ENCODE data around the gene CD300C. TPM values are rescaled to one million over a fixed set of nuclear protein-coding genes. Genes with fewer than 3 reads are reported as not detected.

CD300C gene
- polyA plus RNA-seq, 1 experiment: 0.05 TPM

GRCh38 chr17:74547736-74548135 is 1.8 kb upstream of the CD300C start:
- no peaks in the 10 kb centered on the region for H3K27me3 ChIP-seq (ENCODE audit: control insufficient read depth, insufficient read depth, low read length)
- TF ChIP-seq CTCF (IDR thresholded peaks at IDR 0.05; ENCODE audit: insufficient read depth, low read depth, low read length): no peak
- ChIA-PET CTCF (no interaction called here), POLR2A (no interaction called here)
- no peaks in the 10 kb centered on the region for H3K36me3 ChIP-seq (ENCODE audit: control insufficient read depth, insufficient read depth, low read length)
- no peak for DNase-seq (ENCODE audit: low read depth)
- H3K4me3 ChIP-seq (ENCODE audit: low read depth, low read length): no peak overlapping the region

- ChIA-PET POLR2A (no interaction called here), CTCF (no interaction called here)
- TF ChIP-seq CTCF (IDR thresholded peaks at IDR 0.05; ENCODE audit: insufficient read depth, low read depth, low read length): no peak
- Histone ChIP-seq H3K27me3 (ENCODE audit: control insufficient read depth, insufficient read depth, low read length) (no peaks in the 10 kb centered on the region), H3K36me3 (ENCODE audit: control insufficient read depth, insufficient read depth, low read length) (no peaks in the 10 kb centered on the region), H3K4me3 (ENCODE audit: low read depth, low read length) (no peak overlapping the region)
- DNase-seq (ENCODE audit: low read depth): no peak
Observed at GRCh38 chr17:74547264-74547663, 1.3 kb upstream of the CD300C start.

- H3K4me3 ChIP-seq (ENCODE audit: low read depth, low read length): no peak overlapping the region
- no peaks in the 10 kb centered on the region for H3K27me3 ChIP-seq (ENCODE audit: control insufficient read depth, insufficient read depth, low read length)
- CTCF ChIA-PET: no interaction called here
- no peak for TF ChIP-seq CTCF (IDR thresholded peaks at IDR 0.05; ENCODE audit: insufficient read depth, low read depth, low read length)
- POLR2A ChIA-PET: no interaction called here
- H3K36me3 ChIP-seq (ENCODE audit: control insufficient read depth, insufficient read depth, low read length): no peaks in the 10 kb centered on the region
- no peak for DNase-seq (ENCODE audit: low read depth)
Observed at GRCh38 chr17:74546586-74546985, 671 bp upstream of the CD300C start.

GRCh38 chr17:74544991-74545842 is 698 bp downstream of the CD300C start:
- Histone ChIP-seq H3K27me3 (ENCODE audit: control insufficient read depth, insufficient read depth, low read length) (no peaks in the 10 kb centered on the region), H3K4me3 (ENCODE audit: low read depth, low read length) (no peak overlapping the region), H3K36me3 (ENCODE audit: control insufficient read depth, insufficient read depth, low read length) (no peaks in the 10 kb centered on the region)
- no peak for TF ChIP-seq CTCF (IDR thresholded peaks at IDR 0.05; ENCODE audit: insufficient read depth, low read depth, low read length)
- CTCF ChIA-PET: no interaction called here
- no peak for DNase-seq (ENCODE audit: low read depth)
- POLR2A ChIA-PET: no interaction called here

- Histone ChIP-seq H3K36me3 (ENCODE audit: control insufficient read depth, insufficient read depth, low read length) (no peaks in the 10 kb centered on the region), H3K27me3 (ENCODE audit: control insufficient read depth, insufficient read depth, low read length) (no peaks in the 10 kb centered on the region), H3K4me3 (ENCODE audit: low read depth, low read length) (no peak overlapping the region)
- no peak for TF ChIP-seq CTCF (IDR thresholded peaks at IDR 0.05; ENCODE audit: insufficient read depth, low read depth, low read length)
- POLR2A ChIA-PET: no interaction called here
- CTCF ChIA-PET: no interaction called here
- no peak for DNase-seq (ENCODE audit: low read depth)
Observed at GRCh38 chr17:74543891-74544760, 1.8 kb downstream of the CD300C start.
